ENCODE measurements around the gene GRM1.

GRM1 gene

GRCh38 chr6:146161664-146162063 is 132.8 kb downstream of the GRM1 start:
- no peak for TF ChIP-seq CTCF (IDR thresholded peaks at IDR 0.05; ENCODE audit: low read depth, low read length, missing control alignments)
- DNase-seq (ENCODE audit: low read depth): no peak
- no peak overlapping the region for H3K4me3 ChIP-seq (ENCODE audit: low read depth, low read length)
- in situ Hi-C loops (cut with HindIII; ENCODE audit: low sequenced_read_pairs): no loop called here

- no peak overlapping the region for H3K4me3 ChIP-seq (ENCODE audit: low read depth, low read length)
- in situ Hi-C loops (cut with HindIII; ENCODE audit: low sequenced_read_pairs): no loop called here
- no peak for TF ChIP-seq CTCF (IDR thresholded peaks at IDR 0.05; ENCODE audit: low read depth, low read length, missing control alignments)
- DNase-seq (ENCODE audit: low read depth): no peak
Measured at GRCh38 chr6:146169872-146170271, 141.0 kb downstream of the GRM1 start.

GRCh38 chr6:146177785-146178184 is 148.9 kb downstream of the GRM1 start:
- no peak for DNase-seq (ENCODE audit: low read depth)
- H3K4me3 ChIP-seq (ENCODE audit: low read depth, low read length): no peak overlapping the region
- no peak for TF ChIP-seq CTCF (IDR thresholded peaks at IDR 0.05; ENCODE audit: low read depth, low read length, missing control alignments)
- in situ Hi-C loops (cut with HindIII; ENCODE audit: low sequenced_read_pairs): no loop called here

- no peak for DNase-seq (ENCODE audit: low read depth)
- in situ Hi-C loops (cut with HindIII; ENCODE audit: low sequenced_read_pairs): no loop called here
- no peak overlapping the region for H3K4me3 ChIP-seq (ENCODE audit: low read depth, low read length)
- no peak for TF ChIP-seq CTCF (IDR thresholded peaks at IDR 0.05; ENCODE audit: low read depth, low read length, missing control alignments)
Measured at GRCh38 chr6:146183831-146184230, 155.0 kb downstream of the GRM1 start.

- TF ChIP-seq CTCF (IDR thresholded peaks at IDR 0.05; ENCODE audit: low read depth, low read length, missing control alignments): no peak
- DNase-seq (ENCODE audit: low read depth): no peak
- no peak overlapping the region for H3K4me3 ChIP-seq (ENCODE audit: low read depth, low read length)
- in situ Hi-C loops (cut with HindIII; ENCODE audit: low sequenced_read_pairs): no loop called here
Measured at GRCh38 chr6:146184701-146185100, 155.8 kb downstream of the GRM1 start.

GRCh38 chr6:146189131-146189530 is 160.3 kb downstream of the GRM1 start:
- no peak overlapping the region for H3K4me3 ChIP-seq (ENCODE audit: low read depth, low read length)
- in situ Hi-C loops (cut with HindIII; ENCODE audit: low sequenced_read_pairs): no loop called here
- no peak for DNase-seq (ENCODE audit: low read depth)
- TF ChIP-seq CTCF (IDR thresholded peaks at IDR 0.05; ENCODE audit: low read depth, low read length, missing control alignments): no peak

GRCh38 chr6:146190581-146190980 is 161.7 kb downstream of the GRM1 start:
- in situ Hi-C loops (cut with HindIII; ENCODE audit: low sequenced_read_pairs): no loop called here
- no peak overlapping the region for H3K4me3 ChIP-seq (ENCODE audit: low read depth, low read length)
- no peak for DNase-seq (ENCODE audit: low read depth)
- TF ChIP-seq CTCF (IDR thresholded peaks at IDR 0.05; ENCODE audit: low read depth, low read length, missing control alignments): no peak

All from astrocyte of the cerebellum (primary cell).